GM21529 (cell line): ENCODE measurements around the gene MEX3D.

ENCODE experiments used
- ATAC-seq: cut with Tn5 transposase; IDR thresholded peaks from one replicate; pipeline ENCODE4 v1.9.1; 2021; ENCODE audit not compliant: unreplicated experiment

MEX3D gene

DNA sequence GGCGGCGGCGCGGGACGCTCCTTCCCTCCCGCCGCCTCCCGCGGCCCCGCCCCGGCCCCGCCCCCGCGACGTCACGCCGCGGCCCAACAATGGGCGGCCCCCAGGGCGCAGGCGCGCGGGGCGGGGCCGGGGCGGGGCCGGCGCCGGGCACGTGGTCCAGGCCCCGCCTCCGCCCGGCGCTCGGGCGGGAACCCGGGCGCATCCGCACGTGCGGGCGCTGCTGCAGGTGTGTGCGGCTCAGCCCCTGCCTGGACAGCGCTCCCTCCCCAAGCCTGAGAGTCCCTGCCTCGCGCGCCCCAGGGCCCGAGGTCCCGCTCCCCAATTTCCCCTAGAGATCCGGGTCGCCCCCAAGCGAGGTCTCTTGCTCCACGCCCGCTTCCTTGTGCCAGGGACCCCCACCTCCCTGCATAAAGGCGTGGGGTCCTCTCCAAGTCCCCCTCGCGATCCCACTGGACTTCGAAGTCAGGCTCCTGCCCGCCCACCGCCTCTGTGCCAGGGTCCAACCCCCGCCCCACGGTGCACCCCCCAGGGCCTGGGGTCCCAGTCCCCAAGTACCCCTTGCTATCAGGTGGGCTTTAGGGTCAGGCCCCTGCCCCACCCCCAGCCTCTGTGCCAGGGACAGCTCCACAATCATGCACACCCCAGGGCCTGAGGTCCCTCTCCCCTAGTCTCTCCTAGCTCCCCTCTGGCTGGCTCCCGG is at the start of gene MEX3D:
Gene MEX3D (minus strand): TSS at position 6 of the 700 bp plus-strand sequence. CDS start 267 bp downstream, outside the sequence.
- ATAC-seq = peak; percentile 50

DNA sequence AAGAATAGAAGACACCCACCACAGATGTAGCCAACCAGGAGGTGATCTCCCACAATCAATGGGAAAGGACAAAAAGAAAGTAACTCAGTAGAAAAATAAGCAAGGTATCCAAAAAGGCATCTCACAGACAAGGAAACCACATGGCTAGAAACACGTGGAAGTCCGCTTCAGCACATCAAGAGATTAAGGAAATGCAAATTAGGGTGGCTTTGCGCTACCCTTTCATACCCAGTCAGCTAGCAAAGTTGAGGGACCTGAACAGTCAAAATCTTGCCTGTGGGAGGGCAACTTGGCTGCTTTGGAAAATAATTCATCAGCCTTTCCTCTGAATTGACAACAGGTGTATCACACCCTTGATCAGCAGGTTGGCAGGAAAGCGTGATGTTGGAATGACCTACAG is 48.8 kb upstream of the MEX3D start:
- ATAC-seq = no peak

DNA sequence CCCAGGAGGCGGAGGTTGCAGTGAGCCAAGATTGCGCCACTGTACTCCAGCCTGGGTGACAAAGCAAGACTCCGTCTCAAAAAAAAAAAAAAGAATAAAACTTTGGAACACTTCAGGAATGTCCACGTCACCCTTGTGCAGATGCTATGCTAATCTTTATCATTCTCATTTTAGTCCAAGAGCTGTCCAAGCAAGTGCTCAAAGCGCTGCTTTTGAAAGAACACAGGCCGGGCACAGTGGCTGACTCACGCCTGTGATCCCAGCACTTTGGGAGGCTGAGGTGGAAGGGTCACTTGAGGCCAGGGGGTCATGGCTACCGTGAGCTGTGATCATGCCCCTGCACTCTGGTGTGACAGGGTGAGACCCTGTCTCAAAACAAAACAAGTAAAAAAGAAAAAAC is 48.3 kb upstream of the MEX3D start:
- ATAC-seq = no peak

DNA sequence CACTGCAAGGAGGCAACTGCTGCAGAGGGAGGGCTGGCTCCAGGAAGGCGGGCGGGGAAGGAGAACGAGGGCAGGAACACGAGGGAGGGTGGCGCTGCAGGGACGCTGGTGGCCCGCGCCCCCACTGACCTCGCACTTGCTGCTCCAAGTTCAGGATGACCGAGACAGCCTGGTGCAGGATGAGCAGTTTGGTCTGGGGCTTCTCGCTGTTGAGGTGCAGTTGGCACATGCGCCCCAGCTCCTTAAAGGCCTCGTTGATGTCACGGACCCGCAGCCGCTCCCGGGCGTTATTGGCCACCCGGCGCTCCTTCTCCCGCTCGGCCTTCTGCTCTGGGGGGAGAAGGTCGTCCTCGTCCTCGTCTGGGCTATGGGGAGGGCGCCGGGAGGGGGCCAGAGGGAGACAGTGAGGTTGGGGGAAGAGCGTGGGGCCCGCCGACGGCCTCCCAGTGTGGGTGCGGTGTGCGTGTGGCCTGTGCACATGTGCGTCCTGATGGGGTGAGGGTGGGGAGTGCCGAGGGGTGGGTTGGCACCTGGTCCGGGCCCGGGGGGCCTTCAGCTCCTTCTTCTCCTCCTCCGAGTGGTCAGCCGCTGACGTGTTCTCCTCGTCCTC is 47.1 kb upstream of the MEX3D start:
- no peak for ATAC-seq

DNA sequence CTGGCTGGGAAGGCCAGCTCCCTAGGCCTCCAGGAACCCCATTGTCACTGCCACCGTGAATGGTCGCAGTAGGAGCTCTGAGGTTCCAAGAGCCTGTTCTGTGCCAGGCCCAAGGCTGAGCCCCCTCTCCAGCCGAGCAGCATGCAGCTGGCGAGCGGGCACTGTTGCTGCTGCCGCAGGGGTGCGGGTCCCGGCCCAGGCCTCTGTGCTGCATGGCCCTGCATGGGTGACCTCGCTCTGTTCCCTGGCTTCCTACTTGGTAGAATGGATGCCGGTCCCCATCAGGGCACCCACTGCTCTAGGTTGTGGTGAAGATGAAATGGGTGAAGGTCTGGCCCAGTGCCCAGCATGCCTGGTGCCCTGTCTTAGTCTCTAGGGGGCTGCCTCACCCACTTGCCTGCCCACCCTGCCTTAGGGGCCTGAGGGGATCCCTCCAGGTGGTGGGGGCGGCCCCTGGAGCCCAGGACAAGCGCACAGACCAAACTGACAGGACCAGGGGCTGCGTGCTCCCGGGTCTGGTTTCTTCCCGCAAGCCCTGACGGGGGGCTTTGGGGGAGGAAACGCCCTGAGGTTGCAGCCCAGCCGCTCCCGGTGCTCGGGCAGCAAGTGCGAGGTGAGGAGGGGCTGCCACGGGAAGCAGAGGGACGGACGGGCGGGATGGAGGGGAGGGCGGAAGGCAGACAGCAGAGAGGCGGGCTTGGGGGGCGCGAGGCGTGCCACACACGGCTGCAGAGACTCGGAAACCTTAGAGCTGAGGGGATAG is 45.9 kb upstream of the MEX3D start:
- no peak for ATAC-seq

DNA sequence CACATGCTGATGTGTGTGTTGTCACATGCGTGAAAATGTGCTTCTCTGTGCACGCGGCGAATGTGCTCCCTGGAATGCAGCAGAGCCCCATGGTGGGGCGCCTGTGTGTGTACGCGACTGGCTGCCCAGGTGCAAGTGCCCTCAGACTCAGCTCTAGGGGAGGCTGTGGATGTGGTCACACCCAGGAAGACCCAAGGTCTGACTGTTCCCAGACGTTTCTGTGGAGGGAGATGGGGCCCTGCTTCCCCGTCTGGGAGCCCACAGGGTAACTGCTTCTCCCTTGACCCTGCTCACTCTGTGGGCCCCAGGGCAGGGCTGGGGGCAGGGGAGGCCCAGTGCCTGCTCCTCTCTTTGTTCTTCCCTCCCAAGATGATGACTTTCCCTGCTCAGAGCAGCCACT is 45.0 kb upstream of the MEX3D start:
- ATAC-seq = no peak

DNA sequence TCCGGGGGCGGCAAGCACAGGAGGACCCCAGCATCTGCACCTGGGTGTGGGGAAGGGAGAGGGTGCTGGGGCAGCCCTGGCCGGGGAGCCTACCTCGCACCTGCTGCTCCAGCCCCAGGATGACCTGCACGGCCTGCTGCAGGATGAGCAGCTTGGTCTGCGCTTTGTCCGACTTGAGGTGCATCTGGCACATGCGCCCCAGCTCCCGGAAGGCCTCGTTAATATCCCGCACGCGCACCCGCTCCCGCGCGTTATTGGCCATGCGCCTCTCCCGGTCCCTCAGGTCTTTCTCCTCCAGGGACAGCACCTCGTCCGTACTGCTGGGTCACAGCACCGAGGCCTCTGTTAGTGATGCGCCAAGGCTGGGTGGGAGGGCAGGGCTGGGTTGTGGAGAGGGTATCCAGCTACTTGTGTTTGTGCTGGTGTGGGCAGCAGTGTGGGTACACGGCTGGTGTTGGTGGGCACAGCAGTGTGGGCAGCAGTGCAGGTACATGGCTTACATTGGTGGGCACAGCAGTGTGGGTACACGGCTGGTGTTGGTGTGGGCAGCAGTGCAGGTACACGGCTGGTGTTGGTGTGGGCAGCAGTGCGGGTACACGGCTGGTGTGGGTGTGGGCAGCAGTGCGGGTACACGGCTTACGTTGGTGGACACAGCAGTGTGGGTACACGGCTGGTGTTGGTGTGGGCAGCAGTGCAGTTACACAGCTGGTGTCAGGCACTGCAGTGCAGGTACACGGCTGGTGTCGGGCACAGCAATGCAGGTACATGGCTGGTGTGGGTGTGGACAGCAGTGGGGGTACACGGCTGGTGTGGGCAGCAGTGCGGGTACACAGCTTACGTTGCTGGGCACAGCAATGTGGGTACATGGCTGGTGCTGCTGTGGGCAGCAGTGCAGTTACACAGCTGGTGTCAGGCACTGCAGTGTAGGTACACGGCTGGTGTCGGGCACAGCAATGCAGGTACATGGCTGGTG is 44.3 kb upstream of the MEX3D start:
- ATAC-seq = no peak

DNA sequence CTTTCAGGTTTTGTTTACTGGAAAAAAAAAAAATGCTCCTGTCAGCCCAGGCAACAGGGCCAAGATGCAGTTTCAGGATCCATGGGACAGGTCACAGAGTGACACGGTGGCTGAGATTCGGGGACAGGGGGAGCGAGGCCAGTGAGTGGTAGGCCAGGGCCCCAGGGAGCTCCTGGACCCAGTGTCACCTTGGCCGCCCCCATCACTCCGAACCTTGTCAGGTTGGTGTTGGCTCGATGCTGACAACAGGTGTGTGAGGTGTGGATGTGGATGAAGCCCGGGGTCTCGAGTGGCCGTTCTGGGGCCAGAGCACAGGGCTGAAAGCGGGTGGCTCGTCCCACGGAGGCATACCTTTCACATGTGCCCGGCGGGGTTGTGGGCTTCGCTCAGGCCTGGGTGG is 43.2 kb upstream of the MEX3D start:
- no peak for ATAC-seq

DNA sequence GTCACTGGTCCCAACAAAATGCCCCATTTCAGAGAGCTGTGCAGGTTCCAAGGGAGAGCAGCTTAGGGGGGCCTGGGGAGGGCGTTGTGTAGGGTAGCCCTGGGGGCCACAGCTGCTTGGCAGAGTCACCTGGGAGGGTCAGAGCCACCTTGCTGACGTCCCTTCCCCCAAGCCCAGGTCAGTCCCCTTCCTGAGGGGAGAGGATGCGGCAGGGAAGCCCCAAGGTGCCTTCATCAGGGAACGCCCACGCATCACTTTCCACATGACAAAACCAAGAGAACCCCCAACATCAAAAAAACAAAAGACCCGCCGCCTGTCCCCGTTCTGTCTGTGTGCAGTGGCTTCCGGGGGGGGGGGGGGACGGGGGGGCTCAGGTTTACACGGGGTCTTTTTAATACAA is 42.5 kb upstream of the MEX3D start:
- ATAC-seq = no peak

DNA sequence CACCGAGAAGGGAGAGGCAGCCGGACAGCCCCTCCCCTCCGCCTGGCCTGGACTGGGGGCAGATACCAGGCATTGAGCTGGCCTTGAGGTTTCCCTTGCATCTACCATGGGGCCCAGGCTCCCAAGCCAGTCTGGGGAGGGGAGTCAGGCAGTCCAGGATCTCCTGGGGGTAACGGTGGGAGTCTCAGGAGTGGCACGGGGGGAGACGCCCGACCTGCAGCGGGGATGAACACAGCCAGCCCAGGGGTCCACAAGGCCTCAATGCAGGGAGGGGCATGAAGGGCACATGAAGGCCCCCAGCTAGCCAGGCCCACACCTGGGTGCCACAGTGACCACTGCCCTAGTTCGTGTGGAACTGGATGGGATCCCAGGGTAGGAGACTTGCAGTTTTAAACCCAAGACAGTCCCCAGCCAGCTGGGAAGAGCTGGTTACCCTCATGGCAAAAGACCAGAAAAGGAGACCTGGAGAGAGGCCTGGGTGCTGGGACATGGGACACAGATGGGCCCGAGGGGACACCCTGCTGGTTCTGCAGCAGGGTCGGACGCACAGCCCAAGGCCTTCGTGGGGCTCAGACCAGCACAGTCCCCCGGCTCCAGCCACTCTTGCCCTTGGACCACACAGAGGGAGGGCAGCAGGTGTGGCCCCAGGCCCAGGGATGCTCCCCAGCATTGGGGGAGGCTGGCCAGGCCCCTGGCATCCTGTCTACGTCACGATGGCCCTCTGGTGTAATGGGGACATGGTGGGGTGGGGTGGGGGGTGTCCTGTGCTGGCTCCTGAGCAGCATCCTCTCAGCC is 41.8 kb upstream of the MEX3D start:
- ATAC-seq = no peak

DNA sequence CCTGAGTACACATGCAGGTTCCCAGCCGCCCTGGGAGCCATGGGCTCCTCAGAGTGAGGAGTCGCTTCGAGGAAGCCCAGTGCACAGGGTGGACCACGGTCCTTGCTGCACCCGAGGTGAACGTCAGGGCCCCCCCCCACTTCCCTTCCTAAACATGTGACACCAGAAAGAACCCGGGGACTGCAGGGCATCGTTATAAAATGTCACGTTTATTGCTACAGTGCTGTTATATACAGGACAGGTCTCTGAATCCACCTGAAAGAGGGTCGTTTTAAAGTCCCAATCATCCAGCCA is 40.9 kb upstream of the MEX3D start:
- no peak for ATAC-seq

DNA sequence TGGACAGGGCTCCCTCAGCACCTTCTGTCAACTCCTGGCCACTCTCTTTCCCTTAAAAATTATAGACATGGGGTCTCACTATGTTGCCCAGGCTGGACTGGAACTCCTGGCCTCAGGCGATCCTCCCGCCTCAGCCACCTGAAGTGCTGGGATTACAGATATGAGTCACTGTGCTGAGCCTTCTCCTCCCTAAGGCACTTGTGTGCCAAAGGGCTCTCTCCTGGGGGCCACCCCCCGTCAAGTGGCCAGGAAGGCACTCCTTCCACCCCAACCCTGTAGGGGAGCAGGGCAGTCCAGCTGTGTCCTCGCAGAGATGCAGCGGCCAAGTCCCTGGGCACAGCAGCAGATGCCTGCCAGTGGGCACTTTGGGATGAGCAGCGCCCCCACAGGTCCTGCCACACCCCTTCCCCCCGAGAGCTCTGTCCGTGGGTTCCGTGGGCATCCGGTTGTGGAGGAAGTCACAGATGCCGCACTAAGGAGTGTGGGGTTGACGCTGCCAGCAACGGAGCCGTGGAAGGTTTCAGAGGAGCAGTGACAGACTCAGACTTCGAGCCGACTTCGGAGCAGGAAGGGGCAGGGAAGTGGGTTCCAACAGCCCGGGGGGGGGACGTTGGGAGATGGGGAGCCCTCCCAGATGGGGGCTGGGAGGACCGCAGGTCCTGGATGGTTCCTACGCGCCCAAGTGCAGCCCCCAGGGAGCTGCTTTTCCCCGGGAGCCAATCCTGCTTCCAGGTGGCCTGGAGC is 40.4 kb upstream of the MEX3D start:
- no peak for ATAC-seq

DNA sequence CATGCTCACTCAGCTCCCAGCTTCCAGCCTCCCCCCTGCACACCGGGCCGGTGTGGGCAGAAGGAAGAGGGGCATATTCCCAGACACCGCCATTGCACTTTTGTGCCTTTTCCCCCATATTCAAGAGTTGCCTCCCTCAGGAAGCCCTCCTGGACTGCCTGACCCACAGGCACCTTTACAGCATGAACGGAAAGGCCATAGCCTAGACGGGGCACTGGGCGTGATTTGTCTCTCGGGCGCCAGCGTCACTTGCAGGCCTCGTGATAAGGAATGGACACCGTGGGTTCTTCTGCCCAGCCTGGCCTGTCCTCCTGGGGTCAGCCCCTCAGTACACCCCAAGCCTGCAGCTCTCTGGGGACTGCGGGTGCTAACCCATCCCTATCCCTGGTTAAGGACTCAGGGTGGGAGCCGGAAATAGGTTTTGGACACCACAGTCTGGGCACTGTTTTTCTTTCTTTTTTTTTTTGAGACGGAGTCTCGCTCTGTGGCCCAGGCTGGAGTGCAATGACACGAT is 38.1 kb upstream of the MEX3D start:
- no peak for ATAC-seq

DNA sequence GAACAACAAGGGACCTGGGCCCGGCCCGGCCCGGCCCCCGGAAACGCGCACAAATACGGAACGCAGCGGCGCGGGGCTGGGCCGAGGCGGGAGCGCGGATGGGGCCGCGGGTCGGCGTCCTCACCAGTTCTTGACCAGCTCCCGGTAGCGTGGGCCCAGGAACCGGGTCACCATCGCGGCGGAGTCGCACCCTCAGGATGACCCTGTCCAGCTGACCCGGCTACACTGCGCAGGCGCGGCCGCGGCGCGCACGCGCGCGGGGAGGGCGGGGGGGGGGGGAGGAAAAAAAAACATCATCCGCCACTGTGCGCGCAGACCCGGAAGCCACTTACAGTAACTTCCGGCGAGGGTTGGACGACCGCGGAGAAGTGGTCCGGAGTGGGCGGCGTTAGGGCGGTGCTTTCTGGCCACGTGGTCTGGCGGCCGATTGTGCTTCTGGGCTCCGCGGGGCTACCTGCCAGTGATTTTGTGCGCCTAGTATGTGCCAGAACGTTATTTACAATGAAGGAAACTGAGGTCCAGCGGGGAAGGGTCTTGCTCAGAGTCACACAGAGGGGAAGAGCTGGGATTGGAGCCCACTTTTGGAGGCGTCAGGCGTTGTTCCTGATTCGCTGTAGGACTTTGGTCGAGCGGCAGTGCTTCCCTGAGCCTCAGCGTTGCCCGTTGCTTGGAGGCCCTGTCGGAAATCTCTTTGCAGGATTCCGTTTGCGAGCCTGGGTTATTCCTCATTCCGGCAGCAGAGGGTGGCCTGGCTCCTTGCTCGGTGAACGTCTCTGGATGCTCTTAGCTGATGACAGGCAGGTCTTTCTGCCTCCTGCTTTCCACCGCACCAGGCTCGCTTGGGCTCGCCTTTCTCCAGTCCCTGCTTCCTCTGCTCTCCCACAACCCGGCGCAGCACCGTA is 37.4 kb upstream of the MEX3D start, which contains the start of gene UQCR11:
Gene UQCR11 (minus strand): TSS at position 227 of the 902 bp plus-strand sequence. CDS start 53 bp downstream, at position 174.
- ATAC-seq = peak; percentile 69

DNA sequence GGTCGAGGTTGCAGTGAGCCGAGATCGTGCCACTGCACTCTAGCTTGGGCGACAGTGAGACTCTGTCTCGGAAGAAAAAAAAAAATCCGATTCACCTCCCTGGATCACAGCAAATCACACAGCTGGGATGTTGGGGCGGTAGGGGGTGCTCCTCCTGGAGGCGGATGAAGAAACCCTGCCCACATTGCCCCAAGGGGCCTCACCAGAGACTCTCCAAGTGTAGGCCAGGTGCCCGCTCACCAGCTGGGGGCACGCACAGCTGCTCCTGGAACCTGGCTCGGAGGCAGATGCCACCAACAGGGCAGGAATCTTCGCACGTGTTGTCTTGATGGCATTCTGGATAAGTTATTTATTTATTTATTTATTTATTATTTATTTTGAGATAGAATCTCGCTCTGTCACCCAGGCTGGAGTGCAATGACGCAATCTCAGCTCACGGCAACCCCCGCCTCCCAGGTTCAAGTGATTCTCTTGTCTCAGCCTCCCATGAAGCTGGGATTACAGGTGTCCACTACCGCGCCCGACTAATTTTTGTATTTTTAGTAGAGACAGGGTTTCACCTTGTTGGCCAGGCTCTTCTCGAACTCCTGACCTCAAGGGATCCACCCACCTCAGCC is 34.1 kb upstream of the MEX3D start:
- no peak for ATAC-seq

DNA sequence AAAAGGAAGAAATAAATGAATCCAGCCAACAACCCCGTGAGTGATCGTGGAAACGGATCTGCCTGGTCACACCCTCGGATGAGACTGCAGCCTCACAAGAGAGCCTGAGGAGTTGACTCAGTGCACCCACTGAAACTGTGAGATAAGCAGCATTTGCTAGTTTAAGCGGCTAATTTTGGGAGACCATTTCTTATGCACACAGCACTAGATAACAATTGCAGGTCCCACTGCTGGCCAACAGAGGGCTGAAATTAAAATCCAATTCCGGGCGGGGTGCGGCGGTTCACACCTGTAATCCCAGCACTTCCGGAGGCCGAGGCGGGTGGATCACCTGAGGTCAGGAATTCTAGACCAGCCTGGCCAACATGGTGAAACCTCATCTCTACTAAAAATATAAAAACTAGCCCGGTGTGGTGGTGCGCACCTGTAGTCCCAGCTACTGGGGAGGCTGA is 33.5 kb upstream of the MEX3D start:
- ATAC-seq = no peak

DNA sequence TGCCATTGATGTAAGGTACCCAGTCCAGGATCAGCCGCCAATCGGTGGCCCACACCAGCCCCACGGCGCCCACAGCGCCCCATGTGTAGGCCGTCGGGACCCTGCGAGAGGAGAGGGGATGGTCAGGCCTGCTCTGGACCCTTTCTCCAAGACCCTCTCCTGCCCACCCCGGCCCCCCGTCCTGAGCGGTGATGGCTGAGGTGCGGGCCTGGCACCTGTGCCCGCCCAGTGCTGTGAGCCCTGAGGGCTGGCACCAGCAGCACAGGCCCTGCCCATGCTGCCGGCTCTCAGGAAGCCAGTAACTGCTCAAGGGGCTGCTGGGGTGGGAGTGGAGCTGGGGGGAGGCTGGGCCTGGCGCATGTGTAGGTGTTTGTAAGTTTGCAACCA is 31.3 kb upstream of the MEX3D start:
- ATAC-seq = no peak
